ENCODE data around the gene CFAP298. TPM values are rescaled to one million over a fixed set of nuclear protein-coding genes. Genes with fewer than 3 reads are reported as not detected.
A peak's percentile ranks its signal among the peaks of the same experiment; 100 is the strongest.
"Not testable (repeated sequence)": the region's sequence is repeated elsewhere in the genome, so short reads cannot be mapped to it uniquely, and the experiment has no call there.

Gene CFAP298
- total RNA-seq, 1 experiment from 2014 or later, result 83.8 TPM

DNA sequence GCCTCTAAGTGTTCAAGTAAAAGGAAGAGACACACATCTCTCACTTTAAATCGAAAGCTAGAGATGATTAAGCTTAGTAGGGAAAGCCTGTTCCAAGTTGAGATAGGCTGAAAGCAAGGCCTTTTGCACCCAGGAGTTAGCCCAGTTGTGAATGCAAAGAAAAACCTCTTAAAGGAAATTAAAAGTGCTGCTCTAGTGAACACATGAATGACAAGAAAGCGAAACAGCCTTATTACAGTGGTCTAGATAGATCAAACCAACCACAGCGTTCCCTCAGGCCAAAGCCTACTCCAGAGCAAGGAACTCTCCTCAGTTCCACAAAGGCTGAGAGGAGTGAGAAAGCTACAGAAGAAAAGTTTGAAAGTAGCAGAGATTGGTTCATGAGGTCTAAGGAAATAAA, 41.7 kb downstream of the CFAP298 start:
- in situ Hi-C loops (cut with HindIII; ENCODE audit: low sequenced_read_pairs), result no loop called here
- no peak for DNase-seq (ENCODE audit: low spot score)

DNA sequence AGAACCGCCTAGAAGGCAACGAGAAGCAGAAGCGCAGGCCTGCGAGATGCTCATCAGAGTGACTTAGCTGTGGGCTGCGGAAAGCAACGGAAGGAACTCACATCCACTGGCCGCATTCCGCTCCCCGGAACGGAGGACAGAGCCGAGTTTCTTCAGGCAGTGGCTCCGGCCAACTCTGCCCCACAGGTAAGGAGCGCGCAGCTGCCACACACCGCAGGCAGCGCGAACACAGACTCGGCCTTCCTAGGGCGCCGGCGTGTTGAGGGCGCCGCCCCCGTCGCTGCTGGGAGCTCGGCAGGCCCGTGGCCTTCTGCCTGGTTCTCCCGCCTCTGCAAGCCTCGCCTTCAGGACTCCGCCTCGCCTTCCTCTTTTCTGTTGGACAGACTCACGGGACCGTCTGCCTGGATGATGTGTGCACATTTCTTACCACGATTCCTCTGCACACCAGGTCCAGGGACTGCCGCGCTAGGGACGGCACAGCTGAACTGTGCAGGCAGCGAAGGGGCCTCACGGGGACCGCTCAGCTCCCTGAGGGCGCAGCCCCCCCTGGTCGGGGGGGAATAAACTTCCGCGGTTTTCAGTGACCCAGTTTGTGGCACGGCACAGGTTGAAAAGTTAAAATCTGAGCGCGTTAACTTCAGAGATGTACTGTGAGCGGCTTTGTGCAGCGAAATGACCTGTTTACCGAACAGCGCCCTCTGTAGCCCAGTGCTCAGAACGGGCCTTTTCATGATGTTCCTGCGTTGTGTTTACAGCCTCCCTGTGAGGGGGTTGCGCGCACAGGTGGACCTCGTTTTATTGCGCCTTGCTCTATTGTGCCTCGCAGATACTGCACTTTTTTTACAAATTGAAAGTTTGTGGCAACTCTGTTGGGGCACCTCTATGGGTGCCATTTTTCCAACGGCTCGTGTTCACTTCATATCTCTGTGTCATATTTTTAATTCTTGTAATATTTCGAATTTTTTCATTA, 42.6 kb downstream of the CFAP298 start:
- peak; percentile 81 for DNase-seq (ENCODE audit: low spot score)
- in situ Hi-C loops (cut with HindIII; ENCODE audit: low sequenced_read_pairs), result no loop called here

- no peak for DNase-seq (ENCODE audit: low spot score)
- in situ Hi-C loops (cut with HindIII; ENCODE audit: low sequenced_read_pairs), result no loop called here
Observed at GRCh38 chr21:32567626-32568025, 44.6 kb downstream of the CFAP298 start.

- in situ Hi-C loops (cut with HindIII; ENCODE audit: low sequenced_read_pairs), result no loop called here
- no peak for DNase-seq (ENCODE audit: low spot score)
Observed at GRCh38 chr21:32566741-32567389, 45.3 kb downstream of the CFAP298 start.

GRCh38 chr21:32565856-32566465, 46.2 kb downstream of the CFAP298 start:
- in situ Hi-C loops (cut with HindIII; ENCODE audit: low sequenced_read_pairs), result no loop called here

DNA sequence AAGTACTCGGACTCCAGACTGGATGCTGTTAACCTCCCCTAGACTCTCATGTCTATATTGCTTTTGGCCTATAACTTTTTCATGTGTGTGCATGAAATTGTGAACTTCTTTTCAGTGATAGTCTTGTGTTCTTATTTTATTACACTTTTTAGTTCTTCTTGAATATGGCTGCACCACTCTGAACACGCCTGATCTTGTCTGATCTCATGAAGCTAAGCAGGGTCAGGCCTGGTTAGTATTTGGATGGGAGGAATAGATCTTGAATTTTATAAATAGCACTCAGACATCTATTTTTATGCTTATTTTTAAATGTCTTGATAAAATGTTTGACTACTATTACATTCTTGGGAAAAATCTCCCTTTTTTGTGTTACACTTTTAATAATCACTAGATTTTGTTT, 49.3 kb downstream of the CFAP298 start:
- in situ Hi-C loops (cut with HindIII; ENCODE audit: low sequenced_read_pairs), result no loop called here
- no peak for DNase-seq (ENCODE audit: low spot score)

More at GRCh38 chr21:32565856-32566465, 46.2 kb downstream of the CFAP298 start:
- DNase-seq (ENCODE audit: low spot score), result no peak

DNA sequence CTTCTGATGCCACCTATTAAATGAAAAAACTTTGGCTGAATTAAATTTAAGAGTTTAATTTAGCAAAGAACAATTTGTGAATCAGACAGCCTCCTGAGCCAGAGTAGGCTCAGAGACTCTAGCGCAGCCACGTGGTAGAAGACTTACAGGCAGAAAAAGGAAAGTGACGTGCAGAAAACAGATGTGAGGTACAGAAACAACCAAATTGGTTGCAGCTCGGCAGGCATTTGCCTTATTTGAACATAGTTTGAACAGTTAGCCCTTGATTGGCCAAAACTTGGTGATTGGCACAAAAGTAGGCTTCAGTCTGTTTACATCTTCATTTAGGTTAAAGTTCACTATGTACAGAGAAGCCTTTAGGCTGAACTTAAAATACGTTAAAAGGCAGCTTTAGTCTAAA, 49.8 kb downstream of the CFAP298 start:
- no peak for DNase-seq (ENCODE audit: low spot score)
- in situ Hi-C loops (cut with HindIII; ENCODE audit: low sequenced_read_pairs), result no loop called here

GRCh38 chr21:32561476-32561875, 50.7 kb downstream of the CFAP298 start:
- in situ Hi-C loops (cut with HindIII; ENCODE audit: low sequenced_read_pairs); DNase-seq (ENCODE audit: low spot score): not testable (repeated sequence)

DNA sequence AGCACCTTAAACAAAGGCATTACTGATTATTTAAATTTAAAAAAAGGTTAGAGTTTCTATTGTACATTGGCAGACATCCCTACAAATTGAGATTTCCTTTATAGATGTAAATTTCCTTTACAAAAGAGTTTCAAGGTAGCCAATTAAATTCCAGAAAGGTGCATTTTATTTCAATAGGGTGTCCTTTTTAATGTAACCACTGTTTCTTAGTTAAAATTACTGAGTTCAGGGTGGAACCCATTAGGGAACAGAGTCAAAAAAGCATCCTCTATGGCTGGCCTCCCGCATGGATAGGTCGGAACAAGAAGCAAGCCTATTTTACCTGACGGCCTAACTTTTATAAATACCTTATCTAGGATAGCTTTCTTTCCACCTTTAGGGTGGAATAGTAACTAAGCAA, 51.3 kb downstream of the CFAP298 start:
- in situ Hi-C loops (cut with HindIII; ENCODE audit: low sequenced_read_pairs), result no loop called here
- no peak for DNase-seq (ENCODE audit: low spot score)

DNA sequence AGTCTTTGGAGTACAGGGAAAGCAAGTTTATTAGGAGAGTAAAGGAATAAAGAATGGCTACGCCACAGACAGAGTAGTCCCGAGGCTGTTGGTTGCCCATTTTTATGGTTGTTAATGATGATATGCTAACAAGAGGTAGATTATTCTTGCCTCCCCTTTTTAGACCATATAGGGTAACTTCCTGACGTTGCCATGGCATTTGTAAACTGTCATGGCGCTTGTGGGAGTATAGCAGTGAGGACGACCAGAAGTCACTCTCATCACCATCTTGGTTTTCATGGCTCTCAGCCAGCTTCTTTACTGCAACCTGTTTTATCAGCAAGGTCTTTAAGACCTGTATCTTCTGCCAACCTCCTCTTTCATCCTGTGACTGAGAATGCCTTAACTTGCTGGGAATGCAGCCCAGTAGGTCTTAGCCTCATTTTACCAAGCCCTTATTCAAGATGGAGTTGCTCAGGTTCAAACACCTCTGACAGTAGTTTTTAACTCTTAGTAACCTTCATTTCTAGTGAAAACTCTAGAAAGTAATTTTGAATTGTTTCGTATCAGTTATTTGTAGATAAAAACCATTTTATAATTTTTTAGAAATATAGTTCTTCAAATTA, 53.1 kb downstream of the CFAP298 start:
- in situ Hi-C loops (cut with HindIII; ENCODE audit: low sequenced_read_pairs), result no loop called here

GRCh38 chr21:32558106-32558505, 54.1 kb downstream of the CFAP298 start:
- no peak for DNase-seq (ENCODE audit: low spot score)
- in situ Hi-C loops (cut with HindIII; ENCODE audit: low sequenced_read_pairs), result no loop called here

More for the DNA sequence above, 53.1 kb downstream of the CFAP298 start:
- DNase-seq (ENCODE audit: low spot score), result no peak

DNA sequence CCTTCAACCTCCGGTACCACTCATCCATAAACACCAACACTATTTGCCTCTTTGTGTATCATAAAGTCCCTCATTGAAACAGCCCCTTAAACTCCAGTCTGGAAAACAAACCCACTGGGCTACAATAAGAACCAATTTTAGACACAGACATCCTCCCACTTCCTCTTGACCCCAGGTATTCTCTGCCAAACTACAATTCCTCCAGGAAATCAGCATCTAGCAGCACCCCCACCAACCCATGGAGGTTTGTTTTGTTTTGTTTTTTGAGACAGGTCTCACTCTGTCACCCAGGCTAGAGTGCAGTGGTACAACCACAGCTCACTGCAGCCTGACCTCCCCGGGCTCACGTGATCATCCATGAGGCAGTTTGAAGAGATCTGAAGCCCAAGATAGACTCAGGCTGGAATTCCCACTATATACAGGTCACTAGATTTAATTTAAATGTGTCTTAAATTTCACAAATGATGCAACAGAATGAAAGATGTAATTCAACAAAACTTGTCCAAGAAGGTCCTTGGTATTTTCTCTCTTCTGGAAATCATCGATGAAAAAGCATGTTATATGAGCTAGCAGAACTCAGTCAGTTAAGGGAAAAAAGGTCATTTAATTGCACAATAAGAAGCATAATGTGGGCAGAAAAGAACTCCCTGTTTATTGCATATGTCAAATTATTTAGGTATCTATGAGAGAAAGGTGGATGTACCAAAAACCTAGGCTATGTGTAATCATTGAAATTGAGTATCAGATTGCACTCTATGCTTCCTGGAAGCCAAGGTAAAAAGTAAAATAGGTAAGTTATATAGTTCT, 57.1 kb downstream of the CFAP298 start:
- in situ Hi-C loops (cut with HindIII; ENCODE audit: low sequenced_read_pairs), result no loop called here
- DNase-seq (ENCODE audit: low spot score), result no peak

GRCh38 chr21:32549886-32550285, 62.3 kb downstream of the CFAP298 start:
- no peak for DNase-seq (ENCODE audit: low spot score)
- in situ Hi-C loops (cut with HindIII; ENCODE audit: low sequenced_read_pairs), result no loop called here

DNA sequence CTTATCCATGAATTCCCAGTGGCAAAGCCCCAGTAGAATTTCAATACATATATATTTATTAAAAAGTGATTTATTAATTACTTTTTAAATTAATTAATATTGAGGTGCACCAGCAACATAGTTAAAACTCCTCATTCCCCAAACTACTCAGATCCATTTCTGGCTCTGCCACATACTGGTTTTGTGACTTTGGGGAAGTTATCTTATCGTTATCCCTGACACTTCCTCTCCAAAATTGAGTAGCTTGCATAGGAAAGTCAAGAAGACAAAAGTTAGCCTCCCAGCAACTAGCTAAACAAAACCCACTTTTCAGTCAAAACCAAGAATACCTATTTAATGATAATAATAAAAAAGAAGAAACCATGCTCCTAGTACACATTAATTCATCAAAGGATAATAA, 62.7 kb downstream of the CFAP298 start:
- in situ Hi-C loops (cut with HindIII; ENCODE audit: low sequenced_read_pairs), result no loop called here
- no peak for DNase-seq (ENCODE audit: low spot score)

Other genes starting within 250 kb of the CFAP298 start
- gene URB1, start 219.4 kb downstream of the CFAP298 start, total RNA-seq (2014; rRNA removed; shearing (Covaris generic)), result 12.6 and 20.9 TPM in 2 replicates
- gene EVA1C, start 199.7 kb downstream of the CFAP298 start, total RNA-seq (2014; rRNA removed; shearing (Covaris generic)), result 2.3 TPM in 1 of 2 replicates, not detected in the other
- 0.74 TPM in 1 of 2 replicates, not detected in the other for gene TCP10L, start 26.9 kb downstream of the CFAP298 start, total RNA-seq (2014; rRNA removed; shearing (Covaris generic))
- gene SYNJ1, start 115.6 kb upstream of the CFAP298 start, total RNA-seq (2014; rRNA removed; shearing (Covaris generic)), result 1.0 and 1.8 TPM in 2 replicates
- 13.4 and 26.2 TPM in 2 replicates for gene PAXBP1, start 159.4 kb upstream of the CFAP298 start, total RNA-seq (2014; rRNA removed; shearing (Covaris generic))

All from G401 (cell line).